Measurements from ENCODE around the gene RYR3.

RYR3 gene

GRCh38 chr15:33526532-33526931 is 215.8 kb downstream of the RYR3 start:
- Histone ChIP-seq H3K27ac (no peak overlapping the region), H3K9ac (no peak overlapping the region), H3K27me3 (ENCODE audit: insufficient read depth, low read depth) (no peaks in the 10 kb centered on the region), H3K79me2 (ENCODE audit: insufficient read depth, low read depth) (no peaks in the 10 kb centered on the region), H2AFZ (ENCODE audit: low read depth) (no peak overlapping the region), H4K20me1 (ENCODE audit: insufficient read depth) (no peaks in the 10 kb centered on the region), H3K4me1 (ENCODE audit: low read depth, poor library complexity, severe bottlenecking) (peaks cover 9% of the 10 kb centered on the region), H3K4me3 (IDR thresholded peaks at IDR 0.05; ENCODE audit: insufficient read depth, low read depth, low read length) (no peak overlapping the region), H3K36me3 (ENCODE audit: insufficient read depth) (no peaks in the 10 kb centered on the region), H3K4me2 (no peak overlapping the region)
- TF ChIP-seq CTCF (conservative IDR thresholded peaks at IDR 0.05; ENCODE audit: low read depth, low read length): no peak

- Histone ChIP-seq H3K4me3 (IDR thresholded peaks at IDR 0.05; ENCODE audit: insufficient read depth, low read depth, low read length) (no peak overlapping the region), H3K27ac (no peak overlapping the region), H3K9ac (no peak overlapping the region), H4K20me1 (ENCODE audit: insufficient read depth) (no peaks in the 10 kb centered on the region), H3K4me1 (ENCODE audit: low read depth, poor library complexity, severe bottlenecking) (no peaks in the 10 kb centered on the region), H3K79me2 (ENCODE audit: insufficient read depth, low read depth) (no peaks in the 10 kb centered on the region), H3K4me2 (no peak overlapping the region), H3K36me3 (ENCODE audit: insufficient read depth) (no peaks in the 10 kb centered on the region), H3K27me3 (ENCODE audit: insufficient read depth, low read depth) (no peaks in the 10 kb centered on the region), H2AFZ (ENCODE audit: low read depth) (no peak overlapping the region)
- TF ChIP-seq CTCF (conservative IDR thresholded peaks at IDR 0.05; ENCODE audit: low read depth, low read length): no peak
Measured at GRCh38 chr15:33533197-33533596, 222.4 kb downstream of the RYR3 start.

GRCh38 chr15:33534642-33535041 is 223.9 kb downstream of the RYR3 start:
- no peak overlapping the region for H3K27ac ChIP-seq
- H3K4me3 ChIP-seq (IDR thresholded peaks at IDR 0.05; ENCODE audit: insufficient read depth, low read depth, low read length): no peak overlapping the region
- H3K27me3 ChIP-seq (ENCODE audit: insufficient read depth, low read depth): no peaks in the 10 kb centered on the region
- no peak overlapping the region for H2AFZ ChIP-seq (ENCODE audit: low read depth)
- TF ChIP-seq CTCF (conservative IDR thresholded peaks at IDR 0.05; ENCODE audit: low read depth, low read length): no peak
- H3K9ac ChIP-seq: no peak overlapping the region
- no peaks in the 10 kb centered on the region for H4K20me1 ChIP-seq (ENCODE audit: insufficient read depth)
- H3K36me3 ChIP-seq (ENCODE audit: insufficient read depth): no peaks in the 10 kb centered on the region
- H3K4me2 ChIP-seq: no peak overlapping the region
- H3K4me1 ChIP-seq (ENCODE audit: low read depth, poor library complexity, severe bottlenecking): no peaks in the 10 kb centered on the region
- H3K79me2 ChIP-seq (ENCODE audit: insufficient read depth, low read depth): no peaks in the 10 kb centered on the region

- Histone ChIP-seq H3K27me3 (ENCODE audit: insufficient read depth, low read depth) (no peaks in the 10 kb centered on the region), H3K27ac (no peak overlapping the region), H3K4me1 (ENCODE audit: low read depth, poor library complexity, severe bottlenecking) (no peaks in the 10 kb centered on the region), H3K4me2 (no peak overlapping the region), H4K20me1 (ENCODE audit: insufficient read depth) (no peaks in the 10 kb centered on the region), H3K79me2 (ENCODE audit: insufficient read depth, low read depth) (no peaks in the 10 kb centered on the region), H2AFZ (ENCODE audit: low read depth) (no peak overlapping the region), H3K4me3 (IDR thresholded peaks at IDR 0.05; ENCODE audit: insufficient read depth, low read depth, low read length) (no peak overlapping the region), H3K9ac (no peak overlapping the region), H3K36me3 (ENCODE audit: insufficient read depth) (no peaks in the 10 kb centered on the region)
- no peak for TF ChIP-seq CTCF (conservative IDR thresholded peaks at IDR 0.05; ENCODE audit: low read depth, low read length)
Measured at GRCh38 chr15:33535135-33535534, 224.4 kb downstream of the RYR3 start.
